ENCODE data around the gene DOCK1.

DNA sequence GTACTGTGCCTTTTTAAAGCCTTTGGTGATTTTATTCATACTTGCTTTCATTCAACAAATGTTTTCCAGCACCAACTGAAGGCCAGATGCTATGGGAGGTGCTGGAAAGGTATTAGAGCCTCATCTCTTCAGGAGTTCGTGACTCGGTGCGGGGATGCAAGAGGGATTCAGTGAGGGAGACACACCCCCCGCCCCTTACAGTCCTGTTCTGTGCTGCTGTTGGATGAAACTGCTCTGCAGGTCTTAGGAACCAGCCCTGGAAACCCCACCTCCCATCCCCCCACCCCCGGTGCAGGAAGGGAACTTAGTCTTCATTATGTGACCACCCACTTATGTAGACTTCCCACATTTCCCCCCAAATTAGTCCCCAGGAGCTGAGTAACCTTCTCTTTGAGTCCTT, 180.7 kb downstream of the DOCK1 start:
- TF ChIP-seq, protein P1, sequence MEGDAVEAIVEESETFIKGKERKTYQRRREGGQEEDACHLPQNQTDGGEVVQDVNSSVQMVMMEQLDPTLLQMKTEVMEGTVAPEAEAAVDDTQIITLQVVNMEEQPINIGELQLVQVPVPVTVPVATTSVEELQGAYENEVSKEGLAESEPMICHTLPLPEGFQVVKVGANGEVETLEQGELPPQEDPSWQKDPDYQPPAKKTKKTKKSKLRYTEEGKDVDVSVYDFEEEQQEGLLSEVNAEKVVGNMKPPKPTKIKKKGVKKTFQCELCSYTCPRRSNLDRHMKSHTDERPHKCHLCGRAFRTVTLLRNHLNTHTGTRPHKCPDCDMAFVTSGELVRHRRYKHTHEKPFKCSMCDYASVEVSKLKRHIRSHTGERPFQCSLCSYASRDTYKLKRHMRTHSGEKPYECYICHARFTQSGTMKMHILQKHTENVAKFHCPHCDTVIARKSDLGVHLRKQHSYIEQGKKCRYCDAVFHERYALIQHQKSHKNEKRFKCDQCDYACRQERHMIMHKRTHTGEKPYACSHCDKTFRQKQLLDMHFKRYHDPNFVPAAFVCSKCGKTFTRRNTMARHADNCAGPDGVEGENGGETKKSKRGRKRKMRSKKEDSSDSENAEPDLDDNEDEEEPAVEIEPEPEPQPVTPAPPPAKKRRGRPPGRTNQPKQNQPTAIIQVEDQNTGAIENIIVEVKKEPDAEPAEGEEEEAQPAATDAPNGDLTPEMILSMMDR (conservative IDR thresholded peaks at IDR 0.05): no peak
- no peak for TF ChIP-seq ZFX (IDR thresholded peaks at IDR 0.05)

Measured in C4-2B (cell line).